GM21825 (cell line): ENCODE data around the gene ABHD8.
"Not testable (repeated sequence)": the region's sequence is repeated elsewhere in the genome, so short reads cannot be mapped to it uniquely, and the experiment has no call there.

Experiments
- ATAC-seq: cut with Tn5 transposase; IDR thresholded peaks from one replicate; pipeline ENCODE4 v1.9.1; 2021; ENCODE audit warnings: mild to moderate bottlenecking, moderate library complexity; ENCODE audit not compliant: unreplicated experiment

Gene ABHD8

DNA sequence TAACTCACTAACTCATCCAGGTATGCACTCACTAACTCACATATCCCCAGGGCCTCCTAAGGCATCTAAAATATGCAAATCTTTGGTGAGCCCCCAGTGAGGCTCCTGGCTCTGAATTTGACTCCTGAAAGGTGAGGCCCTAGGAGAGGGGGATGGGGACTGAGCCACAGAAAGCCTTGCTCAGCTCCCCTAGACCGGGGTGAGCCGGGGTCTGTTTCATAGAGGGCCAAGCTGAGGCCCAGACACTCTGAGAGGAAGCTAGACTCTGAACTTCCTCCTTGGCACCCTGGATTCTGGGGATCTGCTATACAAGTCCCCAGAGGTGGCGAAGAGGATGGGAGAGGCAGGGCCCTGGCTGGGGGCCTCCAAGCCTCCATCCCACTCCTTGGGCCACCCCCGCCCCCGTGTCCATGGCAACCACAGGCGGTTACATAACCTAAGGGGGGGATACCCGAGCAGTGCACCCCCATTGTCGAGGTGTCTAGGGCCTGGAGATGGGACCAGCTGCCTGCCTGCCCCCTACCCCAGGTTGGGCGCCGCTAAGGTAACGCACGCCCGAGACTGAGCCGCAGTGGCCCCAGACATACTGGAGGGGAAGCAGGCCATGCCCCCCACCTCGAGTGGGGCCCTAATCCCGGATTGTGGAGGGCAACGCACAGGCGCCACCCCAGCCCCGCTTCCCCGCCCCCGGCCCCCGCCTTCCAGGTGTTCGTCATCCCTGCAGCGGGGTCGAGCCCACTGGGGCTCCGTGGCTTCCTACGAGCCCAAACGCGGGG is 646 bp downstream of the ABHD8 start:
- no peak for ATAC-seq

DNA sequence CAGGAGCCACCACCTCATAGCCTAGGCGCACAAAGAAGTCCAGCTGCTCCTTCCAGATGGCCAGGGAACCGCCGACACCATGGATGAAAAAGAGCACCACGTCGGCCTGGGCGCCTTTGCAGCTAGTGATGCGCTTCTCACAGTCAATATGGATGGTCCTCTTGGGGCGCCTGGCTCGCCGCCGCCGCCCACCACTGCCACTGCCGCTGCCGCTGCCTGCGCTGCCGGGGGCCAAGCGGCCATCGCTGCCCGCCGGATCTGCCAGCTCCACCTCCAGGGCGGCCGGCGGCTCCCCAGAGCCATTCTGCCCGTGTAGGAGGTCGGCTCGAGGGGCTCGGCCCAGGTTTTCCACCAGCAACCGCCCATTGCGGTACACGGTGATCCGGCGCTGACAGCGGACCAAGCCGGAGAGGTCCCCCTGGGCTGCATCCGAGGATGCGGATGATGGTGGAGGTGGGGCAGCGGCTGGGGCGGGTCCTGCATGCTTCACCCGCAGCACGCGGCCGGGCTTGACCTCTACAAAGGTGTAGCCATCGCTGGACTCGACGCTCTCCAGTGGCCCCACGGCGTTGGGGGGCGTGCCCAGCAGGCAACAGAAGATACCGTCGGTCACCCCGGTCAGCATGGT is 2.1 kb downstream of the ABHD8 start:
- no peak for ATAC-seq

DNA sequence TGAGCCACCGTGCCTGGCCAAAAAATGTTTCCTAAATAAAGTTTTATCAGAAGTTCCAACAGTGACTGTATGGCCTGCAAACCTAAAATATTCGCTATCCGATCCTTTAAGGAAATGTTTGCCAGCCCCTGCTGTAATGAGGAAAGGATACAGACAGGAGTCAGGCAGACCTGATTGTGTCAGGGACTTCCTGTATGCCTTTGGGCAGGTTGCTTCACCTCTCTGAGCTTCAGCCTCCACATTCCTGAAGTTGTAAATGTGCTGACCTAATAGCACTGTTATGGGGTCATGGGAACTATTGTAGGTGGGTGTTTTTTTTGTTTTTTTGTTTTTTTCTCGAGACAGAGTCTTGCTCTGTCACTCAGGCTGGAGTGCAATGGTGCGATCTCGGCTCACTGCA is 6.2 kb downstream of the ABHD8 start:
- ATAC-seq, result no peak

DNA sequence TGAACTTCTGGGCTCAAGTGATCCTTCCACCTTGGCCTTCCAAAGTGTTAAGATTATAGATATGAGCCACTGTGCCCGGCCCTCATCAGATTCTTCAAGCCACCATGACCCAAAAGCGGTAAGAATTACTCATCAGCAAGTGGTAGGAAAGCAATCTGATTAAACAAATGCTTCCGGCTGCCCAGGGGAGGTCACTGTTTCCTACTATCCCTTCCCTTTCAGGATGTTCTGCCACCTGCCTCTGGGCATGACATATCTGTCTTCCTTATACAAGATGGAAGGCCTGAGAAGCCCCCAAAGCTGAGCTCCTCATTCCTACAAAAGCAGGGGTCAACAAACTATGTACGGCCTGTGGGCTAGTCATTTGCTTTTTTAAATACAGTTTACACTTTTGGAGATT is 7.0 kb downstream of the ABHD8 start:
- ATAC-seq, result no peak

DNA sequence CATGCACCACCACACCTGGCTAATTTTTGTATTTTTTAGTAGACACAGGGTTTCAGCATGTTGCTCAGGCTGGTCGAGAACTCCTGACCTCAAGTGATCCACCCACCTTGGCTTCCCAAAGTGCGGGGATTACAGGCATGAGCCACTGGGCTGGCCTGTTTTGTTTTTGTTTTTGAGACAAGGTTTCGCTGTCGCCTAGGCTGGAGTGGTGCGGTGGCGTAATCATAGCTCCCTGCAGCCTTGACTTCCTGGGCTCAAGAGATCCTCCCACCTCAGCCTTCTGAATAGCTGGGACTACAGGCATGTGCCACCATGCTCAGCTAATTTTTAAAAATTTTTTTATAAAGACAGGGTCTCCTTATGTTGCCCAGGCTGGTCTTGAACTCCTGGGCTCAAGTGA is 7.7 kb downstream of the ABHD8 start:
- ATAC-seq, result not testable (repeated sequence)

DNA sequence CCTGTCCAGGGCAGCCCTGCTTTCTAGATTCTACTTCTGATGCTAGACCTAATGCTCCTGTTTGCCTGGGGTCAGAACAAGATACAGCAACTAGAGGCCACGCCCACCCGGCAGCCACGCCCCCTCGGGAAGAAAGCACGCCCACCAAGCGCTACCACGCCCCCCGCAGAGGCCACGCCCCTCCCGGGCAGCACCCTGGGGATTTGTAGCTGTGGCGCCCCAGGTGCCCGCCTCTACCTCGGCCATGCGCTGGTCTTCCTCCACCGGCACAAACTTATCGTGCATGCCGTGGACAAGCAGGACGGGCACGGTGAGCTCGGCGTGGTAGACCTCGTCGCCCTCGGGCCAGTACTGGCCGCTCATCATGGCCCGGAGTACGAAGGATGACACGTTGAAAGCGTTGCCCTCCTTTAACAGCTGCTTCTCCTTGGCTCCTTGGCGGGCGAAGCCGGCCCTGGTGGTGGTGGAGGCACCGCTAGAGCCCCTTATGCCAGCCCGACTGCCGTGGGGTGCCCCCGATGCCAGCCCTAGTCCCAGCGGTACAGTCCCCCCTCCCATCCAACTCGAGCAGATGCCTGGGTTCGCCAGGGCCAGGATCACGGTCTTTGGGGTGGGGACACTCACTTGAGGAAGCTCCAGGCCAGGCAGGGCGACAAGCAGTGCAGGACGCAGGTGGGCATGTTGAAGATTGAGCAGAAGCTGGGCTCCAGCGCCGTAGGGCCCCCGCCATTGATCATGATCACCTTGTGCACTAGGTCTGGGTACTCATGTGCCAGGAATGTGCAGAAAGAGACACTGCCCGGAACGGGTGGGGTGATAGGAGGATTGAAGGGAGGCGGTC is 9.0 kb downstream of the ABHD8 start:
- no peak for ATAC-seq

DNA sequence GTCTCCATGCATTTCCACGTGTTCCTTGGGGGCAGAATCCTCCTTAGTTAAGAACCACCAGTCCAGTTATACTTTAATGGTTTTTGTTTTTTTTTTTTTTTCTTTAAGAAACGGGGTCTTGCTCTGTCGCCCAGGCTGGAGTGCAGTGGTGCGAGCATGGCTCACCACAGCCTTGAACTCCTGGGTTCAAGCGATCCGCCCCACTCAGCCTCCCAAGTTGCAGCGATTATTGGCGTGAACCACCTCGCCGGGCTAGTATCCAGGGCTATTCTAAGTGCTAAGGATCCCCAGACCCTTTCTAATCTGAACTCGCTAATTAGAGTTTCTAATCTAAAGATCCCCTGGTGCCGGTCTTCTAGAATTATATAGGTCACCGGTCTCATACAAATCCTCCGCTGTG is 9.6 kb downstream of the ABHD8 start:
- no peak for ATAC-seq

DNA sequence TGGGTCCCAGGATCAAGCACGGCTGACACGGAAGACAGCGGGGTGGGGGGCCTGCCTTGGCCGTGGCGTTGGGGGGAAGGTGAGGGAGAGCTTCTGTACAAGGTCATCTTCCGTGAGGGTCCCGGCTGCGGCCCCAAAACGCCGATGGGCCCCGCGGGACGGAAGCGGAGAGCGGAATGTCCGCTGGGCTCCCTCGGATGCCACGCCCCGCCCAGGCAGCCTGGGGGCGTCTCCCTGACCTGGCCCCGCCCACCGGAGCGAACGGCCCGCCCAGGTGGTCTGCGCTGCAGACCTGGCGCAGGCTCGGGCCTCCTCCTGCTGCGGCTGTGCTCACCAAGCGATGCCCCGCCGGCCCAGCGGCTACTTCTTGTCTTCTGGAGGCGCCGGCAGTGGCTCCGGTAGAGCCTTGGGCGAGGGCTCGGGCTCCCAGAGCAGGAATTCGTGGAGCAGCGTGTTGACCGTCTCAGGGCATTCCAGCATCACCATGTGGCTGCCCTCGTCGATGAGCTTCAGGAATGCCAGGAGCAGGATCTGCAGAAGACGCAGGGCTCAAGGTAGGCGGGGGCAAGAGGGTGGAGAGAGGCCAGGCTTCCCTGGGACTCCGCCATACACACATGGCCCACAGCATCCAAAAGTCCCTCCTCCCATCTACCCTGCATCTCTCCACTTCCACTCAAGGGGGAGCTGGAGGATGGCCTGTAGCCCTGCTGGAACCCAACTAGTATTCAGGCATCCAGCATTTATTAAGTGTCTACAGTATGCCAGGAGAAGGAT is 10.7 kb downstream of the ABHD8 start:
- peak; percentile 66 for ATAC-seq

DNA sequence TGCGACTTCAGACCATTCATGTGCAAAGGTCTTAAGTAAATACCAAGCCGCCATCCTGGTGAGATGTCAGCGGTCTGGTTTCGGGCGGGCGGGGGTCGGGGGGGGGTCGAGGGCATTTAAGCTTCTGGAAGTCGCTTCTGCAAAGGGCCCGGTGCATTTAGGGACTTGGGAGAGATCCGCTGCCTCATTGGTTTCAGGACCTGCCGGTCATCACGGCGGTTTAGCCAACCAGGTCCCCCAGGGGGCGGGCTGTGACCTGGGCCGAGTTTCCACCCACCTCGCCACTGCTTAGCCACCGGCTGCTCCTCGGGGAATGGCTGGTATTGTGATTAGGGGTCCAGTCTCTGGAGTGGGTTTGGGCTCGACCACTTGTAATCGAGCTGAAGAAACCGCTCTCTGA is 13.7 kb downstream of the ABHD8 start:
- ATAC-seq, result no peak

DNA sequence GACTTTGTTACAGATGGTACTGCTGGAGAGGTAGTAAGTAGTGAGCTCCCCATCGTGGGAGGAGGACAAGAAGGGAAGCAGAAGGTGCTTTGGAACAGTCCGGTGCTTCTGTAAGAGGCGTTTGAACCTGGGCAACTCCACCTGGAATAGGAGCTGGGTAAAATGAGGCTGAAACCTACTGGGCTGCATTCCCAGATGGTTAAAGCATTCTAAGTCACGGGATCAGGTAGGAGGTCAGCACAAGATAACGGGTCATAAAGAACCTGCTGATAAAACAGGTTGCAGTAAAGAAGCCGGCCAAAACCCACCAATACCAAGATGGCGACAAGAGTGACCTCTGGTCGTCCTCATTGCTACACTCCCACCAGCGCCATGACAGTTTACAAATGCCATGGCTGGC is 16.5 kb downstream of the ABHD8 start:
- ATAC-seq, result no peak

DNA sequence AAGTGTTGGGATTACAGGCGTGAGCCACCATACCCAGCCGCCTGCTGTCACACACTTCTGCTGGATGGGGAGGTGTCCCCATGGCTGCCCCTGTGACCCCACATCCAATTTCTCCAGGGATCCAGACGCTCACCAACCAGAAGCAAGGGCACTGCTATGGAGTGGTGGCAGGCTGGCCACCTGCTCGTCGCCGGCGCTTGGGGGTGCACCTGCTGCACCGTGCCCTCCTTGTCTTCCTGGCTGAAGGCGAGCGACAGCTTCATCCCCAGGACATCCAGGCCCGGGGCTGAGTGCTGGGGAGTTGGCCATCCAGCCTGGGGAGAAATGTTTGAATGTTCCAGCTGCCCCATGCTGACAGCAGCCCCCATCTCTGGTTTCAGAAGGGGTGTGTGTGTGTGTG is 17.0 kb downstream of the ABHD8 start:
- no peak for ATAC-seq

DNA sequence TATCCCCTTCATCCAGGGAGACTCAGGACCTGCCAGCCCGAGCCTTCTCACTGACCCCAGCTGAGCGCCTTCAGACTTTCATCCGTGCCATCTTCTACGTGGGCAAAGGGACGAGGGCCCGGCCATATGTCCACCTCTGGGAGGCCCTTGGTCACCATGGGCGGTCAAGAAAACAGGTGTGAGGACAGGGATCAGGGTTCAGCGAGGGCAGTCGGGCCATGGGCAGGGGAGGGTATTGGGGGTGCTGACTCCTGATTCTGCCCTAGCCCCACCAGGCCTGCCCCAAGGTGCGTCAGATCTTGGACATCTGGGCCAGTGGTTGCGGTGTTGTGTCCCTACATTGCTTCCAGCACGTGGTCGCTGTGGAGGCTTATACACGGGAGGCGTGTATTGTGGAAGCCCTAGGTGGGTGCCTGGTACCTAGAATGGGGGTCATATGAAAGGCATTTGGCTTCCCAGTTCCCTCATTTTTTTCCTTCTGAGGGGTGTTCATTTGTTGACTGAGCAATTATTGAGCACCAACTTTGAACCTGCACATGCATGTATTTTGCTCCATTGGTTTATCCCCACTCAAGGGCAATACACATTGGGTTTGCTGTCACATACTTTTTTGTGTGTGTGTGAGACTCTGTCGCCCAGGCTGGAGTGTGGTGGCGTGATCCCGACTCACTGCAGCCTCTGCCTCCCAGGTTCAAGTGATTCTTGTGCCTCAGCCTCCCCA is 17.6 kb downstream of the ABHD8 start:
- ATAC-seq, result no peak

DNA sequence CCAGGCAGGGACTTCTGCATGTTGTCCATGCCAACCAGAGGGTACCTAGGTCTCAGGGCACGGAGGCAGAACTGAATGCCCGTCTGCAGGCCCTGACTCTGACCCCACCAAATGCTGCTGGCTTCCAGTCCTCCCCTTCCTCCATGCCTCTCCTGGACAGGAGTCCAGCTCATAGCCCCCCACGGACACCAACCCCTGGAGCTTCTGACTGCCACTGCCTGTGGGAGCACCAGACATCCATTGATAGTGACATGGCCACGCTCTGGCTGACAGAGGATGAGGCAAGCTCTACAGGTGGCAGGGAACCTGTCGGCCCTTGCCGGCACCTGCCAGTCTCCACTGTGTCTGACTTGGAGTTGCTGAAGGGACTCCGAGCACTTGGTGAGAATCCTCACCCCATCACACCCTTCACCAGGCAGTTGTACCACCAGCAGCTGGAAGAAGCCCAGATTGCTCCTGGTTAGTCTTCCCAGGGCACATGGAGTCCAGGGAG is 19.7 kb downstream of the ABHD8 start:
- ATAC-seq, result no peak

DNA sequence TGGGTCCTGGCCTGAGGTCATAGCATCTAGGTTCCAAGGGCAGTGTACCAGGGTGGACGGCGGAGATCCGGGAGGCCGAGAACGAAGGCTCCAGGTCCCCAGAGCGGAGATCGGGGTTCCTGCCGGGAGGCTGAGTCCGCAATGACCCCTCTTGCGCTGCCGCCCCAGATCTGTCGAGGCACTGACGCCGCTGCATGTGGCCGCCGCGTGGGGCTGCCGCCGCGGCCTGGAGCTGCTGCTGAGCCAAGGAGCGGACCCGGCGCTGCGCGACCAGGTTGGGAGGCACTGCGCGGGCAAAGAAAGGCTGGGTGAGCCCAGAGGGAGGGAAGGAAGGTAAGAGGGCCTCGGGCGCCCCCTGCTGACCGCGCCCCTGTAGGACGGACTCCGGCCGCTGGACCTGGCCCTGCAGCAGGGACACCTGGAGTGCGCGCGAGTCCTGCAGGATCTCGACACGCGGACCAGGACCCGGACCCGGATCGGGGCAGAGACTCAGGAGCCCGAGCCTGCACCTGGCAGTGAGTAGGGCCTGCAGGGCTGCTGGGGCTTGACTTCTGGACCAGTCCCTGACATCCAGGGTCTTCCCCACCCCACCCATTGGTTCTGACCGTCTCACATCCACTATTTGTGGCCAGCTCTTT is 20.6 kb downstream of the ABHD8 start:
- peak; percentile 47 for ATAC-seq

DNA sequence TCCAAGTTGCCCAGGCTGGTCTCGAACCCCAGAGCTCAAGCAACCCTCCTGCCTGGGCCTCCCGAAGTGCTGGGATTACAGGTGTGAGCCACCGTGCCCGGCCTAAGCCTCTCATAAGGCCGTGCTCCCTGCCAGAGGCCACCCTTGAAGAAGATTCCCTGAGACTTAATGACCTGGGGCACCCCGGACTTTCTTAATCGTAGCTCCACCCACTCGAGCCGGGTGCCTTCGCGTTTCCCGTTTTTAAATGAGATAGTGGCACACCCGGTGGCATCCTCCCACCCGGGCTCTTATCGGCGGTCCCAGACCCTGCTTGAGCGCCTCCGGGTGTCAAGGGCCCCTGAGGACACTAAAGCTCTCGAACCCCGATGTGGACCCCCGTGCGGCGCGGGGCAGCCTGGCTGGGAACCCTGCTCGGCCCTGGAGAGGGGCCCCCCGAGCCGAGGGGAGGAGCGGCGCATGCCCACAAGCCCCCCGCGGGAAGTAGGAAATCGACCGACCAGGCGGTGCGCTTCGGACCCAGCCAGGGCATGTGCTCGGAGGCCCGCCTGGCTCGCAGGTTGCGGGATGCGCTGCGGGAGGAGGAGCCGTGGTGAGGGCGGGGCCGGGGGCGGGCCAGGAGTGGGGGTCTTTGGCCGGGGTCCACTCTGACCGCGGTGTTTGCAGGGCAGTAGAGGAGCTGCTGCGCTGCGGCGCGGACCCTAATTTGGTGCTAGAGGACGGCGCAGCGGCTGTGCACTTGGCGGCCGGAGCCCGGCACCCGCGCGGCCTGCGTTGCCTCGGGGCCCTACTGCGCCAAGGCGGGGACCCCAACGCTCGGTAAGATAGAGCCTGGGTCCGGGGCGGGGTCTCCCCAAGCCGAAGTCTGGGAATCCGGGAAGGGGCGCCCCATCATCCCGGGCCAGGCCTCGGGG is 21.6 kb downstream of the ABHD8 start, which contains the start of gene ANKLE1:
Gene ANKLE1 (plus strand): TSS at position 511 of the 914 bp plus-strand sequence. CDS start 20 bp downstream, at position 531.
- peak; percentile 29 for ATAC-seq

DNA sequence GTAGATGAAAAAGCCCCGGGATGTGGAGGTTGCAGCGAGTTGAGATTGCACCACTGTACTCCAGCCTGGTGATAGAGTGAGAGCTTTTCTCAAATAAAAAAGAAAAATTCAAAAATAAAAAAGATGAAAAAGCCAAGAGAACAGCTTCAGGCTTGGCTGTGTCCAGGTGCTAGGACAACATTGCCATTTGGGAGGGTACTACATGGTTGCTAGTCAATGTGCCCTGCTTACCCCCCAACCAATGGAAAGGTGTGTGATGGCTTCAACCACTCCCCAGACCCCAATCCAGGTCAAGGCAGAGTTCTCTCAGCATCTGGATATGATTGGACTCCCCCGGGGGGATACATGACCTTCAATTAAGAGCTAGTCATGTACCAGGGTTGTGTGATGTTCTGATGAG is 23.8 kb downstream of the ABHD8 start:
- no peak for ATAC-seq

DNA sequence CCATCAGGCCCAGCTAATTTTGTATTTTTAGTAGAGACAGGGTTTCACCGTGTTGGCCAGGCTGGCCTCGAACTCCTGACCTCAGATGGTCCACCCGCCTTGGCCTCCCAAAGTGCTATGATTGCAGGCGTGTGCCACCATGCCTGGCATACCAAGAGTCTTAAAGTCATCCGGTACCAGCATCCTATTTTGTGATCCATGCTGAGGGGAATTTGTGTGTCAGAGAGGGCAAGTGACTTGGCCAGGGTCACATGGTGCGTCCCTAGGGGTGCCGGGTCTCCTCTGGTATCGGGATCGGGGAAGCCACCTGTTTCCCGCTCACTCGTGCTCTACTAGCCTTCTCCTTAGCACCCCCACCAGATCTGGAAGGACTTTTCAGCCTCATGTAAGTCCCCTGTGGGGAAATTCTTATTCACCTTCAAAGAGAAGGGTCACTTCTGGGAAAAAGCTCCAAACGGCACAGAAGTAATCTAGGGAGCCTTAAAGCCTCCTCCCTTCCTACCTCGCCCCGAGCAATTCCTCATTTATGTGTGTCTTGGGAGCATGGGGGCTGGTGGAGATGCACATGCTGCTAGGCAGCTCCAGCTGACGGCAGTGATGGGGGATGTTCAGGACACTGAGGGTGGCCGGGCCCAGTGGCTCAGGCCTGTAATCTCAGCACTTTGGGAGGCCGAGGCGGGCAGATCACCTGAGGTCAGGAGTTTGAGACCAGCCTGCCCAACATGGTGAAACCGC is 27.6 kb downstream of the ABHD8 start:
- ATAC-seq, result no peak

DNA sequence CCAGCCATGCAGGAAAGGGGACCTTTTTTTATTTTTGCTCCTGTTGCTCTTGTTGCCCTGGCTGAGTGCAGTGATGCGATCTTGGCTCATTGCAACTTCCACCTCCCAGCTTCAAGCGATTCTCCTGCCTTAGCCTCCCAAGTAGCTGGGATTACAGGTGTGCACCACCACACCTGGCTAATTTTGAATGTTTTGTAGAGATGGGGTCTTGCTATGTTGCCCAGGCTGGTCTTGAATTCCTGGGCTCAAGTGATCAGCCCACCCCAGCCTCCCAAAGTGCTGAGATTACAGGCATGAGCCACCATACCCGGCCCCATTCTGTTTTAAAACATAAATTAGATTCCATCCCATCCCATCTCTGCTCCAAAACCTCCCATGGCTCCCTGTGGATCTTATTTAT is 28.3 kb downstream of the ABHD8 start:
- ATAC-seq, result not testable (repeated sequence)
